Ramos (cell line): ENCODE data around the gene PER3.

Experiments used
- in situ Hi-C: fragments of 300-500 bp; cut with MboI; formaldehyde crosslinking; loops from one replicate; pipeline ENCODE4 v1.14.3; 2022; ENCODE audit warnings: low sequenced_read_pairs; ENCODE audit not compliant: unreplicated experiment

The PER3 gene

DNA sequence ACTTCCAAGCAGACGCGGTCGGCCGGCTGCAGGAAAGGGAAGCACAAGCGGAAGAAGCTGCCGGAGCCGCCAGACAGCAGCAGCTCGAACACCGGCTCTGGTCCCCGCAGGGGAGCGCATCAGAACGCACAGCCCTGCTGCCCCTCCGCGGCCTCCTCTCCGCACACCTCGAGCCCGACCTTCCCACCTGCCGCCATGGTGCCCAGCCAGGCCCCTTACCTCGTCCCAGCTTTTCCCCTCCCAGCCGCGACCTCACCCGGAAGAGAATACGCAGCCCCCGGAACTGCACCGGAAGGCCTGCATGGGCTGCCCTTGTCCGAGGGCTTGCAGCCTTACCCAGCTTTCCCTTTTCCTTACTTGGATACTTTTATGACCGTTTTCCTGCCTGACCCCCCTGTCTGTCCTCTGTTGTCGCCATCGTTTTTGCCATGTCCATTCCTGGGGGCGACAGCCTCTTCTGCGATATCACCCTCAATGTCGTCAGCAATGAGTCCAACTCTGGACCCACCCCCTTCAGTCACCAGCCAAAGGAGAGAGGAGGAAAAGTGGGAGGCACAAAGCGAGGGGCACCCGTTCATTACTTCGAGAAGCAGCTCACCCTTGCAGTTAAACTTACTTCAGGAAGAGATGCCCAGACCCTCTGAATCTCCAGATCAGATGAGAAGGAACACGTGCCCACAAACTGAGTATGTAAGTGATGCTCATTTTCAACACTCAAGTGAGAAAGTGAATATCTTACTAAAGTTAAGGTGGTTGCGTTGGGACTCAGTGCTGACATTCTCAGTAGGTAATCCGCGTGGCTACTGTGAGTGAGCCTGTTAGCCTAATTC lies 43.2 kb downstream of the PER3 start:
- in situ Hi-C loops = no loop called here

DNA sequence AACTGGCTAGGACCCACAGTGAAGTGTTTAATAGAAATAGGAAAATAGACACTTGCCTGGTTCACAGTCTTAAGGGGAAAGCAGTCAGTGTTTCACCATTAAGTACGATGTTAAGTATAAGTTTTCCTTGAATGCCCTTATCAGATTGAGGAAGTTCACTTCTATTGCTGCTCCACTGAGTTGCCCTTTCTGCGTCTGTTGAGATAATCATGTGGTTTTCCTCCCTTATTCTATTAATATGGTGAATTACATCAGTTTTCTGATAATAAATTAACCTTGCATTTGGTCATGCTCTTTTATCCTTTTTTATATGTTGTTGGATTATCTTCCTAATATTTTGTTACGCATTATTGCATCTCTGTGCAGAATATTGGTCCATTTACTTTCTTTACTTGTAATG lies 47.4 kb downstream of the PER3 start:
- in situ Hi-C loops = no loop called here

- in situ Hi-C loops = no loop called here
Measured at GRCh38 chr1:7833035-7833434, 48.9 kb downstream of the PER3 start.

GRCh38 chr1:7838714-7839113 lies 54.6 kb downstream of the PER3 start:
- in situ Hi-C loops = no loop called here

DNA sequence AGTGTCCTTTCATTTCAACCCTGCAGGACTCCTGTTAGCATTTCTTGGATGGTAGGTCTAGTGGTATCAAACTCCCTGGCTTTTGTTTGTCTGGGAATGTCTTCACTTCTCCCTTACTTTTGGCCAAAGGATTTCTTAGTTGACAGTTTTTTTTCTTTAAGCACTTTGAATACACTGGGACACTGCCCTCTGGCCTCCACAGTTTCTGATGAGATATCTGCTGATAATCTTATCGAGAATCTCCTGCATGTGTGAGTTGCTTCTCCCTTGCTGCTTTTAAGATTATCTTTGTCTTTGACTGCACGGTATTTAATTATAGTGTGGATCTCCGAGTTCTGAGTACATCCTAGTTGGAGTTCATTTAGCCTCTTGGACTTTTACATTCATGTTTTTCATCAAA lies 55.4 kb downstream of the PER3 start:
- in situ Hi-C loops = no loop called here

DNA sequence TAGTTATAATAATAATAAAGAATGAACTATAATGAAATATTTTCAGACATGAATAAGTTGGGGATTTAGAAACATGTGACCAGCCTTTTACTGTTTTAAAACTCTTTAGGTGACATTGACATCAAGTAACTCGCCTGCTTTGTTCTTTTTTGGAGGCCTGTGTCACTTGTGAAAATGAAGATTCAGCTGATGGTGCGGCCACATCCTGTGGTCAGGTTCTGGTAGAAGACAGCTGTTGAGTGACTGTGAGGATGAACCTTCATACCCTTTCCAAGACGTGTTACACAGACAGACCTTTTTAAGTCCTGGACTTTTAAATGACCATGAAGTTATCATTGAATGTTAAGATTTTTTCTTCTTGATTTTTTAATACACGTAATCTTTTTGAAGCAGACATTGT lies 58.4 kb downstream of the PER3 start:
- in situ Hi-C loops = no loop called here

DNA sequence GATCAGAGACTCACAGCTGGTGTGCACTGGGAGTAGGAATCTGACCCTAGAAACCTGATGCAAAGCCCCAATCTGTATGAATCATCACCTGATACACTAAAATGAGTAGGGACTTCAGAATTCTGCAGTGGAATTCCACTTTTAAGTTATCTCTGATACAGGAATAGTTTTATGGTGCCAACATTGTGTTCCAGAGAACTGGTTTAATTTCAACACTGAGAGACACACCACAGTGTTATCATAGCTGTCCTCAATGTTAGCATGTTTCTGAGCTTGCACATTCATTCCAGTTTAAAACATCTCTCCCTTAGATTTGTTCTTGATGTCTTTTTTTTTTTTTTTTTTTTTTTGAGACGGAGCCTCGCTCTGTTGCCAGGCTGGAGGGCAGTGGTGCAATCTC lies 61.7 kb downstream of the PER3 start:
- in situ Hi-C loops = no loop called here

DNA sequence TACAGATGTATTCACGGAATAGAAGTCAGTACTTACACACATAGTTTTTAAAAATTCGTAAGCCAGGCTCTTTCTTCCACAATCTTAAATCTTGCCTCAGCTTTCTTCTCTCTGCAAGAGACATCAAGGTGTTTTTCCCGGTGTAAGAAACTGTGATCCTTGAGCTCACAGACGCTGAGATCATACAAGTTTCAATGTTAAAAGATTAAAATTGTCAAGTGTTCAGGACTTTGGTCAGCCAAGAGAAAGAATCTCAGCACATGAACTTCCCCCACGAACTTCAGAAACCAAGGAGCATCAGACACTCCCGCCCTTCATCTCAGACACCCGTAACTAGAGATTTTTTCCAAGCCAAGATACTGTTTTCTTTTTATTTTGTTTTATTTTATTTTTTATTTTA lies 62.6 kb downstream of the PER3 start:
- in situ Hi-C loops = no loop called here

DNA sequence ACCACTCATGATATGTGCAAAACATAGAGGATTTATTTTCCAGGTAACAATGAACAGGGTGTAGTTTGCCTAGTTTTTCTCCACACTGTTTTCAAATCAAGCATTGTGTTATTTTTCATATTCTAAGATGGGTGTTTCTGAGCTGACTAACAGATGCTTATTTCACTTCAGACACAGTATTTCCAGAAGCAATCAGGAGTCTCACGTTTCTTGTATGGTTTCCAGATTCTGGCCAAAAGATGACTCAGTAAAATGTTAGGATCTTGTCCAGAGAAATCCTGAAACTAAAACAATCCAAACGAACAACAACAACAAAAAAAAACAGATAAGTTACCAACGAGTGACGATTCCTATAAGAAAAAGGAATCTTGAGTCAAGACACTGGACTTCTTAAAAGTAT lies 63.5 kb downstream of the PER3 start:
- in situ Hi-C loops = no loop called here

- in situ Hi-C loops = no loop called here
Measured at GRCh38 chr1:7850786-7851185, 66.7 kb downstream of the PER3 start.

DNA sequence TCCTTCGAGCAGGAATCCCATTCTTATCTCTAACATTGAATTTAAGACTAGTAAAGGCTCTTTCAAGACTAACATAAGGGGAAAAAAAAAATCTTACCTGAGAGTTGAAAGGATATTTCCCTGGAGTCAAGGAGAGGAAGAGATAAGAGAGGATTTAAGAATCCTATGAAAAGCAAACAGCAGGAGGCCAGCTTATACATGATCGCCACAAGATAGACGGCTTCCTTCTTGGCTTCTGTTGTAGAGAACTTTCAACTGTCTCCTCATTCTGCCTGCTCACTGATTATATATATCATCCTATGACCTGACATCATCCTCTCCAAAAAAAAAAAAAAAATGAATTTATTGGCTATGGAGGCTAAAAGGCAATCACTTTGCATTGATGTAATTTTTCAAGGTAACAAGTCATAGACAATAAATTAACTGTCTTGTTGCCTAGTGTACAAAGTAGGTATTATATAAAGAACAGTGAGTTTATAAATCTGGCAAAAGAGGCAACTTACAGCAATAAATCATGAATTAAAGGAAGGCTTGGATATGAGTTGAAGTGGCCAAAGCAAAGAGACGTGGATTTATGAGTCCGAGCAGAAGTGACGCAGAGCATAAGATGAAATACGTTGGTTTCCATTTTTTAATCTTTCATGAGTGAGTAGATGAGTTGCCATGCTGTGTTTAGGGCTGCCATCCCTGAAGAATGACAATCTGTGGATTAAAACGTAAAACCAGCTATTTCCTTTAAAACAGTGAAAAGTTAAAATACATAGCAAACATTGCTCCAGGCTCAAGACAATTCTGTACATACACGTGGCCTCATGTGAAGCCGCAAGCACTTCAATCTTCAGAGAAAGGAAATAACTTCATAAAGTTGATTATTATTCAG lies 69.0 kb downstream of the PER3 start, which contains the start of gene UTS2:
TSS of gene UTS2 (minus strand) at position 262 of the 880 bp plus-strand sequence. CDS start at position 200, 62 bp downstream.
- in situ Hi-C loops = no loop called here

- in situ Hi-C loops = no loop called here
Measured at GRCh38 chr1:7853684-7854026, 69.6 kb downstream of the PER3 start.

GRCh38 chr1:7856345-7856744 lies 72.3 kb downstream of the PER3 start:
- in situ Hi-C loops = no loop called here

- in situ Hi-C loops = no loop called here
Measured at GRCh38 chr1:7857000-7857399, 72.9 kb downstream of the PER3 start.

GRCh38 chr1:7857985-7858384 lies 73.9 kb downstream of the PER3 start:
- in situ Hi-C loops = no loop called here

- in situ Hi-C loops = no loop called here
Measured at GRCh38 chr1:7859406-7859805, 75.3 kb downstream of the PER3 start.

DNA sequence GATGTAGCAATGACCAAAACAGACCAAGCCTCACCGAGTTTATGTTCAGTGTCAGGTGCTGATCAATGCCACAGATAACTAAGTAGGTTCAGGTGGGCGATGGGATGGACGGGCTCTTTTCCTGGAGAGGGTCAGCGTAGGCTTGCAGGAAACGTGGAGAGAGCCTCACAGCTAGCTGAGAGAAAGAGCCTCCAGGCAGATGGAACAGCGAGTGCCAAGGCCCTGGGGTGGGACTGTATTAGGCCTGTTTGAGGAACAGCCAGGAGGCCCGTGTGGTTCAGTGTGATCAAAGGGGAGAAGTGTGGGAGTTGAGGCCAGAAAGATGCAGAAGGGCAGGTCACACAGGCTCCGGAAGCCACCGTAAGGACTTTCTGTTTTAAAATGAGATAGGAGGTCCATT lies 76.0 kb downstream of the PER3 start:
- in situ Hi-C loops = no loop called here

GRCh38 chr1:7861452-7861851 lies 77.4 kb downstream of the PER3 start:
- in situ Hi-C loops = no loop called here

GRCh38 chr1:7862211-7863060 lies 78.3 kb downstream of the PER3 start:
- in situ Hi-C loops = no loop called here

DNA sequence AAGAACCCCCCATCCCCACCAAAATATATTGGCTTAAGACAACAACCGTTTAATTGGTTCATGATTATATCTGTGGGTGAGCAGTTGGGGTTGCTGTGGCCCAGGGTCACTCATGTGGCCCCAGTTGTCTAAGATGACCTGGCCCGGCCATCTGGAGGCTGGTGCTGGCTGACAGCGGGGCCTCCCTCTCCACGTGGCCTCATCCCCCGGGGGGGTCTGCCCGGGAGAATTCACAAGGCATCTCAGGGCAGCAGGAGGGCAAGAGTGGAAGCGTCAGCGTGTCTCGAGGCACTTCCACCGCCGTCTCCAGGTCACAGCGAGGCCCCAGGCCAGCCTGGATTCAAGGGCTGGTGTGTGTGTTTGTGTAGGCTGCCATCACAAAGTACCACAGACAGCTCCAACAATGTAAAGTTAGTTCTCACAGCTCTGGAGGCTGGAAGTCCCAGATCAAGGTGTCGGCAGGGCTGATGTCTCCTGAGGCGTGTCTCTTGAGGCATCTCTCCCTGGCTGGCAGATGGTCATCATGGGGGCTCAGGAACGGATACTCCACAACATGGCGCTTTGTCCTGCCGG lies 79.8 kb downstream of the PER3 start:
- in situ Hi-C loops = no loop called here
